ENCODE results near the gene MYL4. TPM values are rescaled to one million over a fixed set of nuclear protein-coding genes. Genes with fewer than 3 reads are reported as not detected.

The MYL4 gene
- total RNA-seq, 4 donors from 2014 or later = not detected

DNA sequence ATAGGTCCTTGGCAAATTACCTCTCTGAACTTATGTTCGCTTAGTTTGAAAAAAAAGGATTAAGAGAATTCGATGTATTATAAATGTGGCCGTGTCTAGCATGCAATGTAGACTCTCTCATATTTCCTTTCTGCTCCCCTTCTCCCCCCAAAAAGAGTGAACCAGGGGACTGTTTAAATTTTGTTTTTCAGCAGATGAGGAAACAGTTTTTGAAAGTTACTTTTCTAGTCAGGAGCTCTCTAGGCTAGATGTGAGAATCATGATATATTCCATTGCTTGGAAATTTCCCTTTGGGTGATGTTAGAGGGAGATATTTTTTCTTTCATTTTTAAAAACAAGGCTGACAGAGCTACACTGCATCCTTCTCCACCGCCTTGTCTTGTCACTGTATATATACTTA, 18.9 kb upstream of the MYL4 start:
- TF ChIP-seq, protein P1, sequence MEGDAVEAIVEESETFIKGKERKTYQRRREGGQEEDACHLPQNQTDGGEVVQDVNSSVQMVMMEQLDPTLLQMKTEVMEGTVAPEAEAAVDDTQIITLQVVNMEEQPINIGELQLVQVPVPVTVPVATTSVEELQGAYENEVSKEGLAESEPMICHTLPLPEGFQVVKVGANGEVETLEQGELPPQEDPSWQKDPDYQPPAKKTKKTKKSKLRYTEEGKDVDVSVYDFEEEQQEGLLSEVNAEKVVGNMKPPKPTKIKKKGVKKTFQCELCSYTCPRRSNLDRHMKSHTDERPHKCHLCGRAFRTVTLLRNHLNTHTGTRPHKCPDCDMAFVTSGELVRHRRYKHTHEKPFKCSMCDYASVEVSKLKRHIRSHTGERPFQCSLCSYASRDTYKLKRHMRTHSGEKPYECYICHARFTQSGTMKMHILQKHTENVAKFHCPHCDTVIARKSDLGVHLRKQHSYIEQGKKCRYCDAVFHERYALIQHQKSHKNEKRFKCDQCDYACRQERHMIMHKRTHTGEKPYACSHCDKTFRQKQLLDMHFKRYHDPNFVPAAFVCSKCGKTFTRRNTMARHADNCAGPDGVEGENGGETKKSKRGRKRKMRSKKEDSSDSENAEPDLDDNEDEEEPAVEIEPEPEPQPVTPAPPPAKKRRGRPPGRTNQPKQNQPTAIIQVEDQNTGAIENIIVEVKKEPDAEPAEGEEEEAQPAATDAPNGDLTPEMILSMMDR (IDR thresholded peaks at IDR 0.05; ENCODE audit: low read depth) = no peak

DNA sequence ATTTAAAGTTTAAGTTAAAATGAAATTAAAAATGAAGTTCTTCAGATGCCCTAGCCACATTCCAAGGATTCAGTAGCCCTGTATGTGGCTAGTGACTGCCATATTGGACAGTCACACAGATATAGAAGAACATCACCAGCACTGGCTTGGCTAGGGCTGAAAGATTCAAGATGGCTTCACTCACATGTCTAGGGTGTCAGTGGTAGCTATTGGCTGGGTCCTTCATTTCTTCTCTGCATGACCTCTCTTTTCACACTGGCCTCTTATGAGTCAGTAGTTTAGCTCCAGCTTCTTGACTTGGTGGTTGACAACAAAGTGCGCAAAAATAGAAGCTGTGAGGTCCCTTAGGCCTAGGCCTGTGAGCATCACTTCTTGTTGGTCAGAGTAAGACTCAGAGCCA, 18.4 kb upstream of the MYL4 start:
- TF ChIP-seq, protein P1 (IDR thresholded peaks at IDR 0.05; ENCODE audit: low read depth) = no peak

DNA sequence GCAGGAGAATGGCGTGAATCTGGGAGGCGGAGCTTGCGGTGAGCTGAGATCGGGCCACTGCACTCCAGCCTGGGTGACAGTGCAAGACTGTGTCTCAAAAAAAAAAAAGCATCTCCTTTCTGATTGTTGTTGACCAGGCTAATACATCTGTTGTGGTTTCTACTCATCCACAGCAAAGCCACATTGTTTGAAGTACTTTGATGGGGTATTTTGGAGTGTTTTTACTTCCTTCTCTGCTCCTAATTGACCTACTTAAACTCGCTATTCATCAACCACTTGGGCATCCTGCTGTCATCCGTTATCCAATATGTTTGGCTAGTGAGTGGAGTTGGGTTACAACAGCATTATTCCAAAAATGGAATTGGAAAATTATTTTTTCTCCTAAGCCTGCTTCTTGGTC, 16.6 kb upstream of the MYL4 start:
- TF ChIP-seq, protein P1 (IDR thresholded peaks at IDR 0.05; ENCODE audit: low read depth) = no peak

DNA sequence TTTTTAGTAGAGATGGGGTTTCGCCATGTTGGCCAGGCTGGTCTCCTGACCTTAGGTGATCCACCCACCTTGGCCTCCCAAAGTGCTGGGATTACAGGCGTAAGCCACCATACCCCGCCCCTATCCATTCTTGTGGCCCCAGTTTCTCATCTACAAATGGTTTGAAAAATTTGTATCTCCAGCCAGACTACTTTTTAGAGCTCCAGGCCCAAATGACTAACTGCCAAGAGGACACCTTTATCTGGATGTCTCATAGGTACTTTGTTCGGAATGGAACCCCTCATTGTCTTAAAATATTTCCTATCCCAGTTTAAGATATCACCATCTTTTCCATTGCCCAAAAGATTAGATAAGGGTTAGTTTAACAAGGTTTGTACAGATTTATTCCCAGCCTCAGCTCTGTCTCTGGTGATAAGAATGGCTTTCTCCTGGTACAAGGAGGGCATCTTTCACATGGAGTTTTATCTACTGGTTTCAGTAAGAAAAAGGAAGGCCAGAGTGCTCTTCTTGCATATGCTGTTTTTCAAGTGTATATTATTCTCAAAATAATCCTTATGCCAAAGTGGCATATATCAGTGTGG, 15.1 kb upstream of the MYL4 start:
- TF ChIP-seq, protein P1 (IDR thresholded peaks at IDR 0.05; ENCODE audit: low read depth) = no peak

DNA sequence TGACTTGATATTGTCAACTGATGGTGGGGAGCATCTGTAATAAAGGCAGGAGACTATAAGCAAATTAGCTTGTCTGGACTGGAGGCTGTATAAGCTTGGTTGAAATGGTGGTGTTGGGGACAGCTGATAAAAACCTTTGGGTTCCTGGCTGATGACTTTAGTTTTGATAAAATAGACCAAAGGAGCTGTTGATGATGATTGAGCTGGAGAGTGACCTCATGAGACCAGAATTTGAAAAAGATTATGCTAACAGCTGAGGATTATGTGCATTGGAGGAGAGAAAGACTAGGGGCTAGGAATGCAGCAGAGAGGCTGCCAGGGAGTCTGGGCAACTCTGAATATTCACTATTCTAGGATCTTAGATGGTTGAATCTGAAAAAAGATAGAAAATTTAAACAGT, 11.3 kb upstream of the MYL4 start:
- TF ChIP-seq, protein P1 (IDR thresholded peaks at IDR 0.05; ENCODE audit: low read depth) = no peak

DNA sequence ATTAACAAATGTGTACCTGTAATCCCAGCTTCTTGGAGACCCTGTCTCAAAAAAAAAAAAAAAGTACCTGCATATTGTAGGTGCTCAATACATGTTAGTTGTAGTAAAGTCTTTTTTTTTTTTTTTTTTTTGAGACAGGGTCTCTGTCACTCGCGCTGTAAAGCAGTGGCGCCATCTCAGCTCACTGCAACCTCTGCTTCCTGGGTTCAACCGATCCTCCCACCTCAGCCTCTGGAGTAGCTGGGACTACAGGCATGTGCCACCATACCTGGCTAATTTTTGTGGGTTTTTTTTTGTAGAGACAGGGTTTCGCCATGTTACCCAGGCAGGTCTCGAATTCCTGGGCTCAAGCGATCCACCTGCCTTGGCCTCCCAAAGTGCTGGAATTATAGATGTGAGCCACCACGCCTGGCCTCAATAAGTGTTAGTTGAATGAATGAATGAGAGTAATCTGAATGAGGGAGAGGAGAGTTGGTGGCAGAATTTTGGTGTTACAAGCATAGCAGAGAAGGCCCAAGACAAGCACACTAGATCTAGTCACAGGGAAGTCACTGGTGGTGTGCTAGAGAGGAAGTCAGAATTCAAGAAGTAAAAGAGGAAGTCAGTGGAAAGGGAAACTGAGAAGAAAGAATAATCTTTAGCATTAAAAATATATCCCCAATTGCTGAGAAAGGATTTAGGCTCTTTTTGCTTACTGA, 9.4 kb upstream of the MYL4 start:
- TF ChIP-seq, protein P1 (IDR thresholded peaks at IDR 0.05; ENCODE audit: low read depth) = no peak

DNA sequence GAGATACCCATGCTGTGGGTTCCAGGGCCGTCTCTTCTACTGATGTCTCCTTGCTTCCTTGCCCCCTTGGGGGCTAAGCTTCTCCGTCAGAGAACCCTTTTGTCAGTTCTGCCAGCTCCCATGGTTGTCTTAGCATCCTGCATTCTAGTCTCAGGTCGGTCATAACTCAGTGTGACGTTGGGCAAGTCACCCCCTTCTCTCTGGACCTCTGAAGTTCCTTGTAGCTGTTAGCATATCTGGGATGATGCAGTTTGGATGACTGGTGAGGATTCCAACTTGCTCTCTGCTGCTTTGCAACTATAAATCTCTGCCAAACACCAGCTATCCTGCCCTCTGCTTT, 8.9 kb upstream of the MYL4 start:
- TF ChIP-seq, protein P1 (IDR thresholded peaks at IDR 0.05; ENCODE audit: low read depth) = no peak

All from subcutaneous adipose tissue (tissue), 4 donors.